Fibroblast of pulmonary artery (primary cell): Measurements from ENCODE around the gene AUTS2.

Source experiments
- DNase-seq: peaks from one replicate; pipeline ENCODE4 v3.0.0-alpha.2; 2010; ENCODE audit warnings: low read depth
- H3K4me3 ChIP-seq: replicated peaks from 2 replicates; pipeline ENCODE4 v1.5.1; 2011; ENCODE audit warnings: low read depth, mild to moderate bottlenecking, control low read depth, low read length, moderate library complexity
- CTCF ChIP-seq: IDR thresholded peaks from 2 replicates; pipeline ENCODE4 v1.5.1; 2011; ENCODE audit warnings: mild to moderate bottlenecking, control low read depth, low read length, inconsistent platforms; ENCODE audit errors: missing control alignments

Gene AUTS2

GRCh38 chr7:69864274-69864673 lies 266.0 kb downstream of the AUTS2 start:
- no peak for DNase-seq
- H3K4me3 ChIP-seq = no peak overlapping the region
- no peak for TF ChIP-seq CTCF

GRCh38 chr7:69864822-69865221 lies 266.5 kb downstream of the AUTS2 start:
- H3K4me3 ChIP-seq = no peak overlapping the region
- no peak for TF ChIP-seq CTCF
- DNase-seq = no peak

GRCh38 chr7:69868921-69869320 lies 270.6 kb downstream of the AUTS2 start:
- no peak for DNase-seq
- no peak for TF ChIP-seq CTCF
- no peak overlapping the region for H3K4me3 ChIP-seq

- DNase-seq = peak; percentile 44
- H3K4me3 ChIP-seq = no peak overlapping the region
- TF ChIP-seq CTCF = no peak
These were observed 273.1 kb downstream of the AUTS2 start for GRCh38 chr7:69871213-69871885.

- H3K4me3 ChIP-seq = no peak overlapping the region
- no peak for DNase-seq
- no peak for TF ChIP-seq CTCF
These were observed 273.8 kb downstream of the AUTS2 start for GRCh38 chr7:69871886-69872569.

GRCh38 chr7:69873512-69873911 lies 275.2 kb downstream of the AUTS2 start:
- no peak for TF ChIP-seq CTCF
- no peak overlapping the region for H3K4me3 ChIP-seq
- no peak for DNase-seq

GRCh38 chr7:69878015-69878414 lies 279.7 kb downstream of the AUTS2 start:
- H3K4me3 ChIP-seq = no peak overlapping the region
- TF ChIP-seq CTCF = no peak
- peak; percentile 28 for DNase-seq
